Stimulated activated memory B cell treated with anti-CD40 and anti-IgM and Interleukin-4, amounts not matched to agents 10 μg/mL and 1 μg/mL and 100 μg/mL, for 72 hours (primary cell): ENCODE data around the gene REPIN1.

Source experiments
- ATAC-seq: fragments of 150-1000 bp; cut with Tn5 transposase; 2 replicates; pipeline ENCODE4 v1.10.0; 2021
- H3K27ac Mint-ChIP-seq: one replicate; pipeline ENCODE4 v1.8.0; 2022; ENCODE audit warnings: mild to moderate bottlenecking, mixed read lengths
- H3K27me3 Mint-ChIP-seq: one replicate; pipeline ENCODE4 v1.8.0; 2022; ENCODE audit warnings: mixed read lengths
- H3K36me3 Mint-ChIP-seq: one replicate; pipeline ENCODE4 v1.8.0; 2022; ENCODE audit warnings: mixed read lengths
- H3K4me1 Mint-ChIP-seq: one replicate; pipeline ENCODE4 v1.8.0; 2022; ENCODE audit warnings: mixed read lengths
- H3K4me3 Mint-ChIP-seq: one replicate; pipeline ENCODE4 v1.8.0; 2022; ENCODE audit warnings: mild to moderate bottlenecking, moderate library complexity, mixed read lengths
- H3K9me3 Mint-ChIP-seq: one replicate; pipeline ENCODE4 v1.8.0; 2022; ENCODE audit warnings: mixed read lengths

REPIN1 gene

DNA sequence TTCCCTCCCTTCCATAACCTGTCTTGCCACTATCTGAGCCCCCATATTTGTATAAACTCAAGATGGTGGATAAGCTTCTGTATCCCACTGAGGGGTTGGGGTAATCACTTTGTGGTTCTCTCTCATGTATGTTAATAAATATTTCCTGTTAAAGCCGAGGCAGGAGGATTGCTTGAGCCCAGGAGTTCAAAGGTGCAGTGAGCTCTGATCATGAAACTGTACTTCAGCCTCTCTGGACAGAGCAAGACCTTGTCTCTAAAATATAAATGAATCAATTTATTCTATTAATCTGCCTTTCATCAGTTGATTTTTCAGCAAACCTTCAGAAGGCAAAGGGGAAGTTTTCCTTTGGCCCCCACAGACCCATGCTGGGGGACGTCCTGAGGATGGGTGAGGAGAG lies 25.4 kb upstream of the REPIN1 start:
- H3K9me3 Mint-ChIP-seq = peaks cover 4% of the 10 kb centered on the region
- peaks cover 28% of the 10 kb centered on the region for H3K4me1 Mint-ChIP-seq
- H3K27me3 Mint-ChIP-seq = peaks cover 66% of the 10 kb centered on the region
- no peak overlapping the region for H3K4me3 Mint-ChIP-seq
- peaks cover 28% of the 10 kb centered on the region for H3K36me3 Mint-ChIP-seq
- no peak for ATAC-seq
- H3K27ac Mint-ChIP-seq = no peak overlapping the region

DNA sequence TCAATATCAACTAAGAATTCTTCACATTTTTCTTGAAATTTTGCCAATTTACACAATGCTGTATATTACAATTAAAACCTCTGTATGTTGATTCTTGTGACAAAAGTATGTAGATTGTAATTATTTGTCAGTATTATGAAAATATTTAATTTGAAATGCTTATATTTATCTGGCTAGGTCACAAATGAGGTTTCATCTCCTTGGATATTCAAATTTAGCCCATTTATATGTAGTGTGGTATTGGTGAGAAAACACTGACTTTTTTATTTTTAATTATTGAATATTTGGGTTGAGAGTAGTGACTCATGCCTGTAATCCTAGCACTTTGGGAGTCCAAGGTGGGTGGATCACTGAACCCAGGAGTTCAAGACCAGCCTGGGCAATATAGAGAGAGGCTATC lies 24.3 kb upstream of the REPIN1 start:
- Mint-ChIP-seq H3K9me3 (peaks cover 4% of the 10 kb centered on the region), H3K36me3 (peaks cover 19% of the 10 kb centered on the region), H3K4me3 (no peak overlapping the region), H3K27ac (no peak overlapping the region), H3K4me1 (peaks cover 22% of the 10 kb centered on the region), H3K27me3 (peaks cover 57% of the 10 kb centered on the region)
- no peak for ATAC-seq

DNA sequence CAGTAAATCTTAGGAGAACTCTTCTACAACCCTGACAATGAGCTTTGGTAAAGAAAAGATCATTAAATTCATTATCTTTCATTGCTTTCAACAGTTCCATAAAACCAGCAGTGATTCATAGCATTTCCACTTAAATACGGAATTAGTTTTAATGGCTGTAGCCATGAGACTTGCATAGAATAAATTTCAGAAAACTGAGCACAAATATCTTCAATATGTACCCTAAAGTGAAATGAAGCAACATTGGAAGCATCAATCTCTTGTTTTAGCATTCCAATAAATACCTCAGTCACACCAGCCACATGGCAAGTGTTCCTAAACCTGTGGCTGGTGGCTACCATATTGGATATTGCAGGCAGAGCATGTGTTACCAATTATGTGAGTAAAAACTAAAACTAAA lies 23.6 kb upstream of the REPIN1 start:
- peaks cover 15% of the 10 kb centered on the region for H3K4me1 Mint-ChIP-seq
- peaks cover 17% of the 10 kb centered on the region for H3K36me3 Mint-ChIP-seq
- H3K4me3 Mint-ChIP-seq = no peak overlapping the region
- ATAC-seq = no peak
- H3K9me3 Mint-ChIP-seq = peaks cover 4% of the 10 kb centered on the region
- H3K27ac Mint-ChIP-seq = no peak overlapping the region
- peaks cover 49% of the 10 kb centered on the region for H3K27me3 Mint-ChIP-seq

DNA sequence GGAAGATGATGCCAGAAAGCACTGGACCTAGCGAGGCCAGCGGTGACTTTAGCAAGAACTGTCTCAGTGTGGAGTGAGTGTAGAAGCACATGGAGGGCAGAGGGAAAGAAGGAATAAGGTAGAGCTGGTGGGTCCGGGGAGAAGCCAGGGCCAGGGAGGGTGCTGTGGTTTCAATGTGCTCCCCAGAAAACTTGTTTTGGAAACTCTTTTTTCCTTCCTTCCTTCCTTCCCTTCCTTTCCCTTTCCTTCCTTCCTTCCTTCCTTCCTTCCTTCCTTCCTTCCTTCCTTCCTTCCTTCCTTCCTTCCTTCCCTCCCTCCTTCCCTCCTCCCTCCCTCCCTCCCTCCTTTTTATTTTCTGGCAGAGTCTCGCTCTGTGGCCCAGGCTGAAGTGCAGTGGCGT lies 21.7 kb upstream of the REPIN1 start:
- ATAC-seq = no peak
- peaks cover 30% of the 10 kb centered on the region for H3K27me3 Mint-ChIP-seq
- peaks cover 4% of the 10 kb centered on the region for H3K9me3 Mint-ChIP-seq
- H3K27ac Mint-ChIP-seq = no peak overlapping the region
- no peak overlapping the region for H3K4me3 Mint-ChIP-seq
- H3K4me1 Mint-ChIP-seq = no peaks in the 10 kb centered on the region
- H3K36me3 Mint-ChIP-seq = peaks cover 11% of the 10 kb centered on the region

DNA sequence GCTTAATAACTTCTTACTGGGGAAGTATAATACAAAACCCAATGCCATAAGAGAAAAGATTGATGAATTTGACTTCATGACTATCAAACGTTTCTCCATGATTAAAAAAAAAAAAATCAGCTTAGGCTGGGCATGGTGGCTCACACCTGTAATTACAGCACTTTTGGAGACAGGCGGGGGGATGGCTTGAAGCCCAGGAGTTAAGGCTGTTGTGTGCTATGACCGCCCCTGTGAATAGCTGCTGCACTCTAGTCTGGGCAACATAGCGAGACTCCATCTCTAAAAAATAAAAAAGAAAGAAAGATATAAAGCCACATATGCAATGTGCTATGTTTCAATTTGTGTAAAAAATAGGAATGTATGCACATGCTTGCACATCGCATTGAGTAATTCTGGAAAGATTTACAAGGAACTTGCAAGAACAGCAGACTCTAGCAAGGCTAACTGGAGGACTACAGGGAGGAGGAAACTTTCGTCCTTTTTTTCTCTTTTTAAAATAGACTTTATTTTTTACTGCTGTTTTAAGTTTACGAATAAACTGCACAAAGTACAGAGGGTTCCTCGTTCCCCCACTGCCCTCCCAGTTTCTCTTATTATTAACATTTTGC lies 16.9 kb upstream of the REPIN1 start:
- Mint-ChIP-seq H3K27me3 (peaks cover 2% of the 10 kb centered on the region), H3K36me3 (no peaks in the 10 kb centered on the region)
- ATAC-seq = no peak

DNA sequence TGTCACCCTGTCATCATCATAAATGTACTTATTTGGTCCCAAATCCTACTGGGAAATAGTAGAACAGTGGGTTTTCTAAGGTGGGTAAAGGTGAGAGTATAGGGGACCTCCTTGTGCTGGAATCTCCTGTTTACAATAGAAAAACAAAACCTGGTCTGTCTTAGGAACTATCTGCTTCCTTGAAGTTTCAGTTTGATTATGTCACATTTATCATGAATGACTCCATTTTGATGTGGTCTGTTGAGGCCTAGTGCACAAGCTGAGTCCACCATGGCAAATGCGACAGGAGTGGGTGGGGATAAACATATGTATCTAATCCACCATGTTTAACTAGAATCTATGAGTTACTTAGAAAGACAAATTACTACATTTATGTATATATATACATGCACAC lies 13.0 kb upstream of the REPIN1 start:
- ATAC-seq = no peak
- no peaks in the 10 kb centered on the region for H3K27me3 Mint-ChIP-seq
- peaks cover 35% of the 10 kb centered on the region for H3K4me1 Mint-ChIP-seq
- H3K27ac Mint-ChIP-seq = no peak overlapping the region
- no peaks in the 10 kb centered on the region for H3K36me3 Mint-ChIP-seq
- H3K9me3 Mint-ChIP-seq = peaks cover 6% of the 10 kb centered on the region
- H3K4me3 Mint-ChIP-seq = no peak overlapping the region

More for the DNA sequence above, 16.9 kb upstream of the REPIN1 start:
- Mint-ChIP-seq H3K9me3 (no peaks in the 10 kb centered on the region), H3K4me3 (no peak overlapping the region), H3K27ac (no peak overlapping the region), H3K4me1 (peaks cover 5% of the 10 kb centered on the region)

DNA sequence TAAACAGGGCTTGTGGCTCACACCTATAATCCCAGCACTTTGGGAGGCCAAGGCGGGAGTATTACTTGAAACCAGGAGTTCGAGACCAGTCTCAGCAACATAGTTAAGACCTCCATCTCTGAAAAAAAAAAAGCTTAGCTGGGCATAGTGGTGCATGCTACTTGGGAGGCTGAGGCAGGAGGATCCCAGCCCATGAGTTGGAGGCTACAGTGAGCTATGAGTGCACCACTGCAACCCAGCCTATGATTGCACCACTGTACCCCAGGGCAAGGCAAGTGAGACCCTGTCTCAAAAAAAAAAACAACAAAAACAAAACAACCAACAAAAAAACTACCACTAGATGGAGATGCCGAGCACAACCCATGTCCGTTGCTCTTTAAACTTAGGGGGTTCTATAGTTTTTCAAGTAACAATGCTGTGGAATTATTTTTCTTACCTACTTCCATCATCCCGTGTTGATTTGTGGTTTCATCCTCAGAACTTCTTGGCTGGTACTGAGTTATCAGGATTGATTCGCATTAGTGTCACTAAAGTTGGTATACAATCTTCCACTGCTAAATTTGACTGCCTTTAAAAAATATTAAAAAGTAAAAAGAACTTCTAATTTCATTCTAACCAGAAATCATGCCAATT lies 12.2 kb upstream of the REPIN1 start:
- Mint-ChIP-seq H3K27ac (no peak overlapping the region), H3K36me3 (no peaks in the 10 kb centered on the region)

DNA sequence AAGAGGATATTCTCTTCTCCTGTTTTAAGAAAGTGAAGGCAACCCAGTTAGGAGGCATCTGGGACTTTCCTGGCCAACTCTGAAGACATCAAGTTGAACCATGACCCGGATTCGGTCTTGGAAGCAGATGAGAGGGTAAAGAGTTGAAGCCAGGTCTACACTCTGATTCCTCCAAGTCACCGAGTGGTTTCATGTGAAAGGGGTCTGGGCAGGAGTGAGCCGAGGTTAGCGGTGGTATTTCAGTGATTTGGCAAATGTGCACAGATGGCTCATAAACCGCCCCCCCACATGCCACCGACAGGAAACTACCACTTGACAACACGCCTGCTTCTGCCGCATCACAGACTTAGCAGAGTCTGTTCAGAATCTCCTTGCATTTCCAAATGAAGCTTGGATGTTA lies 11.4 kb upstream of the REPIN1 start:
- peak overlapping the region; percentile 80 for H3K27ac Mint-ChIP-seq
- no peaks in the 10 kb centered on the region for H3K36me3 Mint-ChIP-seq
- H3K9me3 Mint-ChIP-seq = peaks cover 6% of the 10 kb centered on the region
- H3K4me1 Mint-ChIP-seq = peaks cover 35% of the 10 kb centered on the region
- H3K4me3 Mint-ChIP-seq = no peak overlapping the region
- H3K27me3 Mint-ChIP-seq = no peaks in the 10 kb centered on the region
- peak; percentile 70 for ATAC-seq

More for the DNA sequence above, 12.2 kb upstream of the REPIN1 start:
- Mint-ChIP-seq H3K9me3 (peaks cover 6% of the 10 kb centered on the region), H3K4me3 (no peak overlapping the region), H3K4me1 (peaks cover 35% of the 10 kb centered on the region), H3K27me3 (no peaks in the 10 kb centered on the region)
- ATAC-seq = no peak

DNA sequence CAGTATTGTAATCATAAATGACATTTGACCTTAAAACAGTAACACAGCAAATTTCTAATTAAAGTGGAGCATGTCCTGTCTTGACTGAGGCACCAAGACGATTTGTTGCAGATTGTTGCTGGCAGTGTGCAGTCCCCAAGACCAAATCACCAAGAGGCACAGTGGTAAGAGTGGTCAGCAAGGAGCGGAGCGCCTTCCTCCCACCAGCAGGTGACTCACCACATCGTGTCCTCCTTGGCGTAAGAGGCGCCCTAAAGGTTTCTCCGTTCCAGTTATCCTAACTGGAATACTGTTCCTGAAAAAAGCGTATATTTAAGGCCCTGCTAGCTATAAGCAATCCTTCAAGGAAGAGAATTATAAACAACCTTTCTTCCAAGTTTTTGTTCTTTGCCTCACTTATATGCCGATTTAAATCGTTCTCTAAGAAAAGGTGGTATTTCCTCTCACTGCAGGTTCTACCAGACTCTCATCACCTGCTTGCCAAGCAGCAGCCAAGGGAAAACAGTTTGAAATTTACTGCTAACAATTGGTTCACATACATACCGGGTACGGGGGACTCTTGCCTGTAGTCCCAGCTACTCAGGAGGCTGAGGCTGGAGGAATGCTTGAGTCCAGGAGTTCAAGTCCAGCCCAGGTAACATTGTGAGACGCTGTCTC lies 10.7 kb upstream of the REPIN1 start:
- Mint-ChIP-seq H3K27ac (peak overlapping the region; percentile 80), H3K36me3 (no peaks in the 10 kb centered on the region), H3K4me3 (no peak overlapping the region), H3K27me3 (no peaks in the 10 kb centered on the region), H3K4me1 (peaks cover 41% of the 10 kb centered on the region), H3K9me3 (peaks cover 6% of the 10 kb centered on the region)
- peak; percentile 39 for ATAC-seq

DNA sequence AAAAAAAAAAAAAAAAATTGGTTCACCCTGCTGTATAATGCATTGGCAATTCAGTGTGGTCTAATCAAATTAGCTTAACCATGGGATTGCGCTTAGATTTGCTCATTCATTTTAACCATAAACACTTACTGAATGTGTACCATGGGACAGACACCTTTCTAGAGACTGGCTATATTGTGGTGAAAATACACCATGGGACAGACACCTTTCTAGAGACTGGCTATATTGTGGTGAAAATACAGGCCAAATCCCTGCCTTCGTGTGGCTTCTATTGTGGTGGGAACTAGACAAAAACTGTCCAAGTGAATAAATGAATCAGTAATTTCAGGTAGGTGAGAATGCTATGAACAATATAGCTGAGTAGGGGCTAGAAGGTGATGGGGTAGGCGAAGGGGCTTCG lies 10.2 kb upstream of the REPIN1 start:
- peak overlapping the region; percentile 80 for H3K27ac Mint-ChIP-seq
- H3K9me3 Mint-ChIP-seq = peaks cover 6% of the 10 kb centered on the region
- H3K27me3 Mint-ChIP-seq = no peaks in the 10 kb centered on the region
- H3K4me1 Mint-ChIP-seq = peaks cover 46% of the 10 kb centered on the region
- no peak overlapping the region for H3K4me3 Mint-ChIP-seq
- ATAC-seq = no peak
- no peaks in the 10 kb centered on the region for H3K36me3 Mint-ChIP-seq

DNA sequence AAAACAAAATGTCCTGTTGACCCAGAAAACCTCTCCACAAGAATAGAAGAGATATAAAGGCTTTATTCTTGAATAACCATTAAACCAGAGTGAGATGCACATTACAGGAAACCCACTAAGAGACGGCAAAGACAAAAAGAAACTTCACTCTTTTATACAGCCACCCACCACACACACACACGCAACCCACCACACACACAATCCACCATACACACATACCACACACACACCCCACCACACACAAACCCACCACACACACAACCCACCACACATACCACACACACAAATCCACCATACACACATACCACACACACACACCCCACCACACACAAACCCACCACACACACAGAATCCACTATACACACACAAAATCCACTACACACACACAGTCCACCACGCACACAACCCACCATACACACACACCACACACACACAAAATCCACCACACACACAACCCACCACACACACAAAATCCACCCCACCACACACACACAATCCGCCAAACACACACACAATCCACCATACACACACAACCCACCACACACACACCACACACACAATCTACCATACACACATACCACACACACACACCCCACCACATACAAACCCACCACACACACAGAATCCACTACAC lies 9.5 kb upstream of the REPIN1 start:
- Mint-ChIP-seq H3K4me3 (no peak overlapping the region), H3K4me1 (peaks cover 53% of the 10 kb centered on the region), H3K27ac (peak overlapping the region; percentile 80), H3K36me3 (no peaks in the 10 kb centered on the region), H3K27me3 (no peaks in the 10 kb centered on the region), H3K9me3 (peaks cover 6% of the 10 kb centered on the region)
- ATAC-seq = no peak

DNA sequence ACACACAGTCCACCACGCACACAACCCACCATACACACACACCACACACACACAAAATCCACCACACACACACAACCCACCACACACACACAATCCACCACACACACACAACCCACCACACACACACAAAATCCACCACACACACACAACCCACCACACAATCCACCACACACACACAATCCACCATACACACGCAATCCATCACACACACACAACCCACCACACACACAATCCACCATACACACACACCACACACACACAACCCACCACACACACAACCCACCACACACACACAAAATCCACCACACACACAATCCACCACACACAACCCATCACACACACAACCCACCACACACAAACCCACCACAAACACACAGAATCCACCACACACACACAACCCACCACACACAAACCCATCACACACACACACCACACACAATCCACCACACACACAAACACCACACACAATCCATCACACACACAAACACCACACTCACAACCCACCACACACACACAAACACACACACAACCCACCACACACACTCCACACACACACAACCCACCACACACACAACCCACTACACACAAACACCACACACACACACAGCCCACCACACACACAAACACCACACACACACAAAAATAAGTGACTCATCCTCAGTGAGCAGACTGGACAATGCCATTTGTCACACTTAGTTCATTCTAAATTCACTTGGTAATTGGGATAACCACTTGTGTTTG lies 8.8 kb upstream of the REPIN1 start:
- no peak for ATAC-seq
- Mint-ChIP-seq H3K4me1 (peaks cover 56% of the 10 kb centered on the region), H3K27me3 (no peaks in the 10 kb centered on the region), H3K27ac (peak overlapping the region; percentile 80), H3K4me3 (no peak overlapping the region), H3K9me3 (peaks cover 6% of the 10 kb centered on the region), H3K36me3 (no peaks in the 10 kb centered on the region)

DNA sequence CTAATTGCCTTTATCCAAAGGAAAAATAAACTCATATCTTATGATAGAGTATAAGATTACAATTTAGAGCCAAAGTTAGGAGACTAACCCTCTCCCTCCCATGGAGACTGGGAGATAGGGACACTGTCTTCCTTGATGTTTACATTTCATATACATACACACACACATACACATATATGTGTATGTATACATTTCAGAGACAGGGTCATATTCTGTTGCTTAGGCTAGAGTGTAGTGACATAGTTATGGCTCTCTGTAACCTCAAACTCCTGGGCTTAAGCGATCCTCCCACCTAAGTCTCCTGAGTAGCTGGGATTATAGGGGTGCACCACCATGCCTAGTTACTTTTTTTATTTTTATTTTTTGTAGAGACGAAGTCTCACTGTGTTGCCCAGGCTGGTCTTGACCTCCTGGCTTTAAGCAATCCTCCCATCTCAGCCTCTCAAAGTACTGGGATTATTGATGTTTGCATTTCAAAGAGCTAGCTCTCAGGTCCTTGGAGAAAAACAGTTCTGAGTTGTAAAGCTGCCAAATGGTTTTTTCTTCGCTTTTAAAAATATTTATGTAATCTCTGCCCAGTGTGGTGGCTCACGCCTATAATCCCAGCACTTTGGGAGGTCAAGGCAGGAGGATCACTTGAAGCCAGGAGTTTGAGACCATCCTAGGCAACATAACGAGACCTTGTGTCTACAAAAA lies 8.1 kb upstream of the REPIN1 start:
- H3K27me3 Mint-ChIP-seq = no peaks in the 10 kb centered on the region
- ATAC-seq = no peak
- no peaks in the 10 kb centered on the region for H3K36me3 Mint-ChIP-seq
- no peak overlapping the region for H3K4me3 Mint-ChIP-seq
- peaks cover 62% of the 10 kb centered on the region for H3K4me1 Mint-ChIP-seq
- H3K9me3 Mint-ChIP-seq = peaks cover 6% of the 10 kb centered on the region
- H3K27ac Mint-ChIP-seq = peak overlapping the region; percentile 80

DNA sequence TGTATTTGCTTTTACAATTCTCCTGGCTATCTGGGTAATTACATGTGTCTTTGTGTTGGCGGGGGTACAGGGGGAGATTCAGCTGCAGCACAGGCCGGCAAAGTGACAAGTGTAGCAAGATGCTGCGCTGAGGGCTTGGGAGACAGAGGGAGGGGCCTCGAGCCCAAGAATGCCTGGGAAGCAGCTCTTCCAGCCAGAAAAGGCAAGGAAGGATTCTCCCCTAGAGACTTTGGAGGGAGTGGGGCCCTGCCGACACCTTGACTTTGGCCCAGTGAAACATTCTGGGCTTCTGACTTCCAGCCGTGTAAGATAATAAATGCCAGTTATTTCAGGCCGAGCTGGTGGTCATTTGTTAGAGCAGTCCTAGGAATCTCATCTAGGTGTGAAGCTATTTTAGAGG lies 7.2 kb upstream of the REPIN1 start:
- Mint-ChIP-seq H3K4me1 (peaks cover 68% of the 10 kb centered on the region), H3K27me3 (no peaks in the 10 kb centered on the region), H3K4me3 (no peak overlapping the region), H3K27ac (no peak overlapping the region), H3K9me3 (peaks cover 6% of the 10 kb centered on the region), H3K36me3 (no peaks in the 10 kb centered on the region)
- no peak for ATAC-seq
